ENCODE measurements around the gene NBPF11.
"Not testable (repeated sequence)": the region's sequence is repeated elsewhere in the genome, so short reads cannot be mapped to it uniquely, and the experiment has no call there.

Gene NBPF11

GRCh38 chr1:148147052-148147838, 4.8 kb downstream of the NBPF11 start:
- peak; percentile 35 for DNase-seq (ENCODE audit: low spot score)
- H3K9me3 ChIP-seq (ENCODE audit: severe bottlenecking); H3K4me3 ChIP-seq (ENCODE audit: severe bottlenecking); H3K36me3 ChIP-seq (ENCODE audit: low read depth); H3K27me3 ChIP-seq (ENCODE audit: insufficient read depth, poor library complexity, severe bottlenecking); H3K27ac ChIP-seq (ENCODE audit: poor library complexity, severe bottlenecking); H3K4me1 ChIP-seq (ENCODE audit: insufficient read depth, poor library complexity, severe bottlenecking); ATAC-seq (ENCODE audit: low read depth): not testable (repeated sequence)

GRCh38 chr1:148146191-148146997, 5.7 kb downstream of the NBPF11 start:
- DNase-seq (ENCODE audit: low spot score); ATAC-seq (ENCODE audit: low read depth); H3K27ac ChIP-seq (ENCODE audit: poor library complexity, severe bottlenecking); H3K27me3 ChIP-seq (ENCODE audit: insufficient read depth, poor library complexity, severe bottlenecking); H3K4me3 ChIP-seq (ENCODE audit: severe bottlenecking); H3K9me3 ChIP-seq (ENCODE audit: severe bottlenecking); H3K4me1 ChIP-seq (ENCODE audit: insufficient read depth, poor library complexity, severe bottlenecking); H3K36me3 ChIP-seq (ENCODE audit: low read depth): not testable (repeated sequence)

- DNase-seq (ENCODE audit: low spot score); H3K4me3 ChIP-seq (ENCODE audit: severe bottlenecking): not testable (repeated sequence)
These were observed 8.9 kb downstream of the NBPF11 start for GRCh38 chr1:148143223-148143622.

GRCh38 chr1:148141936-148142335, 10.1 kb downstream of the NBPF11 start:
- not testable (repeated sequence) for DNase-seq (ENCODE audit: low spot score); H3K27me3 ChIP-seq (ENCODE audit: insufficient read depth, poor library complexity, severe bottlenecking); H3K9me3 ChIP-seq (ENCODE audit: severe bottlenecking); H3K36me3 ChIP-seq (ENCODE audit: low read depth); H3K4me1 ChIP-seq (ENCODE audit: insufficient read depth, poor library complexity, severe bottlenecking); ATAC-seq (ENCODE audit: low read depth); H3K27ac ChIP-seq (ENCODE audit: poor library complexity, severe bottlenecking); H3K4me3 ChIP-seq (ENCODE audit: severe bottlenecking)

More at GRCh38 chr1:148143223-148143622, 8.9 kb downstream of the NBPF11 start:
- not testable (repeated sequence) for H3K27ac ChIP-seq (ENCODE audit: poor library complexity, severe bottlenecking); H3K27me3 ChIP-seq (ENCODE audit: insufficient read depth, poor library complexity, severe bottlenecking); H3K9me3 ChIP-seq (ENCODE audit: severe bottlenecking); H3K4me1 ChIP-seq (ENCODE audit: insufficient read depth, poor library complexity, severe bottlenecking); ATAC-seq (ENCODE audit: low read depth); H3K36me3 ChIP-seq (ENCODE audit: low read depth)

GRCh38 chr1:148138606-148139005, 13.5 kb downstream of the NBPF11 start:
- H3K4me3 ChIP-seq (ENCODE audit: severe bottlenecking); ATAC-seq (ENCODE audit: low read depth); H3K9me3 ChIP-seq (ENCODE audit: severe bottlenecking); H3K27me3 ChIP-seq (ENCODE audit: insufficient read depth, poor library complexity, severe bottlenecking); H3K36me3 ChIP-seq (ENCODE audit: low read depth); DNase-seq (ENCODE audit: low spot score); H3K27ac ChIP-seq (ENCODE audit: poor library complexity, severe bottlenecking); H3K4me1 ChIP-seq (ENCODE audit: insufficient read depth, poor library complexity, severe bottlenecking): not testable (repeated sequence)

- not testable (repeated sequence) for H3K4me3 ChIP-seq (ENCODE audit: severe bottlenecking); DNase-seq (ENCODE audit: low spot score); H3K36me3 ChIP-seq (ENCODE audit: low read depth); H3K27ac ChIP-seq (ENCODE audit: poor library complexity, severe bottlenecking); H3K4me1 ChIP-seq (ENCODE audit: insufficient read depth, poor library complexity, severe bottlenecking); H3K27me3 ChIP-seq (ENCODE audit: insufficient read depth, poor library complexity, severe bottlenecking); H3K9me3 ChIP-seq (ENCODE audit: severe bottlenecking); ATAC-seq (ENCODE audit: low read depth)
These were observed 29.7 kb downstream of the NBPF11 start for GRCh38 chr1:148122341-148122740.

GRCh38 chr1:148120395-148120794, 31.7 kb downstream of the NBPF11 start:
- H3K27ac ChIP-seq (ENCODE audit: poor library complexity, severe bottlenecking); H3K4me3 ChIP-seq (ENCODE audit: severe bottlenecking); H3K36me3 ChIP-seq (ENCODE audit: low read depth); ATAC-seq (ENCODE audit: low read depth); H3K9me3 ChIP-seq (ENCODE audit: severe bottlenecking); H3K4me1 ChIP-seq (ENCODE audit: insufficient read depth, poor library complexity, severe bottlenecking); H3K27me3 ChIP-seq (ENCODE audit: insufficient read depth, poor library complexity, severe bottlenecking); DNase-seq (ENCODE audit: low spot score): not testable (repeated sequence)
- peak; percentile 21 for TF ChIP-seq CTCF (IDR thresholded peaks at IDR 0.05; ENCODE audit: poor library complexity, severe bottlenecking)

- H3K36me3 ChIP-seq (ENCODE audit: low read depth); H3K9me3 ChIP-seq (ENCODE audit: severe bottlenecking); H3K4me3 ChIP-seq (ENCODE audit: severe bottlenecking); H3K27ac ChIP-seq (ENCODE audit: poor library complexity, severe bottlenecking); DNase-seq (ENCODE audit: low spot score); H3K4me1 ChIP-seq (ENCODE audit: insufficient read depth, poor library complexity, severe bottlenecking); H3K27me3 ChIP-seq (ENCODE audit: insufficient read depth, poor library complexity, severe bottlenecking); ATAC-seq (ENCODE audit: low read depth): not testable (repeated sequence)
These were observed 56.3 kb downstream of the NBPF11 start for GRCh38 chr1:148095732-148096131.

GRCh38 chr1:148086196-148086595, 65.9 kb downstream of the NBPF11 start:
- H3K27ac ChIP-seq (ENCODE audit: poor library complexity, severe bottlenecking); H3K36me3 ChIP-seq (ENCODE audit: low read depth); DNase-seq (ENCODE audit: low spot score); H3K27me3 ChIP-seq (ENCODE audit: insufficient read depth, poor library complexity, severe bottlenecking); H3K9me3 ChIP-seq (ENCODE audit: severe bottlenecking); ATAC-seq (ENCODE audit: low read depth); H3K4me1 ChIP-seq (ENCODE audit: insufficient read depth, poor library complexity, severe bottlenecking); H3K4me3 ChIP-seq (ENCODE audit: severe bottlenecking): not testable (repeated sequence)

- not testable (repeated sequence) for DNase-seq (ENCODE audit: low spot score); H3K9me3 ChIP-seq (ENCODE audit: severe bottlenecking); H3K4me1 ChIP-seq (ENCODE audit: insufficient read depth, poor library complexity, severe bottlenecking); H3K36me3 ChIP-seq (ENCODE audit: low read depth); H3K4me3 ChIP-seq (ENCODE audit: severe bottlenecking); H3K27ac ChIP-seq (ENCODE audit: poor library complexity, severe bottlenecking); H3K27me3 ChIP-seq (ENCODE audit: insufficient read depth, poor library complexity, severe bottlenecking)
- peak; percentile 75 for ATAC-seq (ENCODE audit: low read depth)
These were observed 70.9 kb downstream of the NBPF11 start for GRCh38 chr1:148081205-148081604.
